ENCODE measurements around the gene SBK2. TPM values are rescaled to one million over a fixed set of nuclear protein-coding genes. Genes with fewer than 3 reads are reported as not detected.

Gene SBK2
- total and polyA plus RNA-seq, 2 donors (not counting 3 experiments of a cell fraction or from before 2014, with no cell fraction given), result not detected

DNA sequence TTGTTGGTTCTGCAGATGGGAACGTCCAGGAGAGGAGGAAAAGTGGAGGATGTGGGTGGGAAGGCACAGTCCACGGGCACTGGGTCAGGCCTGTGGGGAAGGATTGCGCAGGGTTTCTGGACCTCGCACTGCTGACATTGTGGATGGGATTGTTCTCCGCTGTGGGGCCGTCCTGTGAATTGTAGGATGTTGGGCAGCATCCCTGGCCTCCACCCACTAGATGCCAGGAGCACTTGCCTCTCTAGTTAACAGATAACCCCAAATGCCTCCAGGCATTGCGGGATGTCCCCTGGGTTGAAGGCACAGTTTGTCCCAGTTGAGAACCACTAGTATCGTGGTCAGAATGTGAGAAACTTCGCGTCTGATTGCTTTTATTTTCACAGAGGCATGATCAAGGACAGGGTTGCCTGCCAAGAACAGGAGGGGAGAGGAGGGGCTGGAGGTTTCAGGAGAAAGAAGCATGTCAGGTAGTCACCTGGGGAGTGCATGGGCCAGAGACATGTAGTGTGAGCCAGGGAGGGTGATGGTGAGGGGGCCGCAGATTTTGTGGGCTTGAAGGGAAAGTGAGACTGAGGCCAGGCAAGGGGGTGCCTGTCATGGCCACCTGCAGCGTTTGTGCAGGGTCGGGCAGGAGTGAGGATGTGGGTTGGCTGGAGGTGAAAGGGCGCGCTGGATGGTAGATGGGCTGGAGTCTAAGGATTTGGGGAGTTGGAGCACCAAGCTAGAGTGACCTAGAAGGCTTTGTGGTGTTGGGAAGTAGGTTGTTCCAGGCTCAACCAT is 57.3 kb downstream of the SBK2 start:
- no peaks in the 10 kb centered on the region for H3K9me3 ChIP-seq (replicated peaks; ENCODE audit: control insufficient read depth, insufficient read depth, low read length)
- no peaks in the 10 kb centered on the region for H3K27me3 ChIP-seq (ENCODE audit: control insufficient read depth in 2 of 2, insufficient read depth in 2 of 2, low read length in 2 of 2)
- no peak overlapping the region for H2AFZ ChIP-seq (ENCODE audit: low read depth, low read length)
- BruUV-seq (replicated peaks), result no TSS peak
- TF ChIP-seq FOS (IDR thresholded peaks at IDR 0.05; ENCODE audit: borderline replicate concordance, insufficient read depth, low read length) (no peak), GATA2 (IDR thresholded peaks at IDR 0.05; ENCODE audit: insufficient read depth, insufficient read length, low read depth, low read length) (no peak), MYC (IDR thresholded peaks at IDR 0.05; ENCODE audit: low read depth, low read length) (no peak), POLR2AphosphoS5 (IDR thresholded peaks at IDR 0.05; ENCODE audit: insufficient read depth, low read depth, low read length) (no peak), EZH2 (IDR thresholded peaks at IDR 0.05; ENCODE audit: borderline replicate concordance, low read depth, low read length, severe bottlenecking) (no peak), JUN (IDR thresholded peaks at IDR 0.05; ENCODE audit: borderline replicate concordance, insufficient read depth, insufficient read length, low read depth) (no peak), POLR2A (IDR thresholded peaks at IDR 0.05; ENCODE audit: low read depth, low read length) (no peak)
- TF ChIP-seq, protein P1, sequence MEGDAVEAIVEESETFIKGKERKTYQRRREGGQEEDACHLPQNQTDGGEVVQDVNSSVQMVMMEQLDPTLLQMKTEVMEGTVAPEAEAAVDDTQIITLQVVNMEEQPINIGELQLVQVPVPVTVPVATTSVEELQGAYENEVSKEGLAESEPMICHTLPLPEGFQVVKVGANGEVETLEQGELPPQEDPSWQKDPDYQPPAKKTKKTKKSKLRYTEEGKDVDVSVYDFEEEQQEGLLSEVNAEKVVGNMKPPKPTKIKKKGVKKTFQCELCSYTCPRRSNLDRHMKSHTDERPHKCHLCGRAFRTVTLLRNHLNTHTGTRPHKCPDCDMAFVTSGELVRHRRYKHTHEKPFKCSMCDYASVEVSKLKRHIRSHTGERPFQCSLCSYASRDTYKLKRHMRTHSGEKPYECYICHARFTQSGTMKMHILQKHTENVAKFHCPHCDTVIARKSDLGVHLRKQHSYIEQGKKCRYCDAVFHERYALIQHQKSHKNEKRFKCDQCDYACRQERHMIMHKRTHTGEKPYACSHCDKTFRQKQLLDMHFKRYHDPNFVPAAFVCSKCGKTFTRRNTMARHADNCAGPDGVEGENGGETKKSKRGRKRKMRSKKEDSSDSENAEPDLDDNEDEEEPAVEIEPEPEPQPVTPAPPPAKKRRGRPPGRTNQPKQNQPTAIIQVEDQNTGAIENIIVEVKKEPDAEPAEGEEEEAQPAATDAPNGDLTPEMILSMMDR (IDR thresholded peaks at IDR 0.05; ENCODE audit: extremely low read depth in 1 of 2, insufficient read depth in 1 of 2, low read depth in 1 of 2, low read length in 2 of 2), result no peak
- TF ChIP-seq, protein P2, sequence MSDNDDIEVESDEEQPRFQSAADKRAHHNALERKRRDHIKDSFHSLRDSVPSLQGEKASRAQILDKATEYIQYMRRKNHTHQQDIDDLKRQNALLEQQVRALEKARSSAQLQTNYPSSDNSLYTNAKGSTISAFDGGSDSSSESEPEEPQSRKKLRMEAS (IDR thresholded peaks at IDR 0.05; ENCODE audit: insufficient read depth, insufficient read length), result no peak
- peaks cover 13% of the 10 kb centered on the region for H3K4me1 ChIP-seq (ENCODE audit: control insufficient read depth, extremely low read depth, insufficient read depth, low read length)
- intact Hi-C loops (cut with micrococcal nuclease), result no loop called here
- H3K9ac ChIP-seq (replicated peaks; ENCODE audit: extremely low read depth, insufficient read depth, low read length), result no peak overlapping the region
- CTCF ChIA-PET, result interaction anchor here (0.9 to 1.4 kb wide), 2 partner anchors 13 to 24 kb away, joined by 3 to 4 read pairs; no protein-coding TSS in a partner anchor
- POLR2A ChIA-PET, result interaction anchor here (0.6 kb wide), 1 partner anchor 11 kb away, joined by 7 read pairs; no protein-coding TSS in a partner anchor
- no peaks in the 10 kb centered on the region for H4K20me1 ChIP-seq (replicated peaks; ENCODE audit: control insufficient read depth, extremely low read depth, insufficient read depth, low read length)
- no peaks in the 10 kb centered on the region for H3K9me1 ChIP-seq (replicated peaks; ENCODE audit: control insufficient read depth, extremely low read depth, insufficient read depth, low read length)
- dilution Hi-C loops (cut with MboI; ENCODE audit: extremely low pct_ligation_motif_present, low sequenced_read_pairs), result no loop called here
- peaks cover 0 to 3% of the 10 kb centered on the region in 2 experiments for H3K36me3 ChIP-seq (ENCODE audit: control insufficient read depth in 2 of 2, extremely low read depth in 1 of 2, insufficient read depth in 2 of 2, low read length in 2 of 2)
- H3K27ac ChIP-seq (ENCODE audit: insufficient read depth, low read depth, low read length), result no peak overlapping the region
- H3K4me2 ChIP-seq (ENCODE audit: insufficient read depth, low read length), result no peak overlapping the region
- FAIRE-seq, result no peak
- H3K79me2 ChIP-seq (ENCODE audit: control insufficient read depth, insufficient read depth, low read length), result peaks cover 17% of the 10 kb centered on the region
- no peak overlapping the region for H3K4me3 ChIP-seq (replicated peaks in 1 of 3; ENCODE audit: insufficient read depth in 1 of 3, low read depth in 1 of 3, low read length in 3 of 3)
- no peak for DNase-seq (ENCODE audit: low read depth, low spot score)

Data from endothelial cell of umbilical vein (primary cell).